Breast epithelium (tissue), 4 donors: ENCODE measurements around the gene IL3. TPM values are rescaled to one million over a fixed set of nuclear protein-coding genes. Genes with fewer than 3 reads are reported as not detected.

Source experiments
- DNase-seq, 2 donors: peaks; one replicate each; pipeline ENCODE4 v3.0.0-alpha.2; 2019; ENCODE audit warnings: low spot score in 2 of 2
- H3K27ac ChIP-seq, 2 donors: fragments of 200-600 bp; sonication (generic) in 1 of 2; one replicate each; pipeline ENCODE4 v1.5.1; 2016 to 2019; ENCODE audit warnings: mild to moderate bottlenecking in 1 of 2
- H3K27me3 ChIP-seq, 2 donors: fragments of 200-600 bp; sonication (generic) in 1 of 2; one replicate each; pipeline versions ENCODE4 v1.5.1 to v1.6.0; 2017 to 2019; ENCODE audit warnings: control low read depth in 1 of 2, mild to moderate bottlenecking in 1 of 2
- H3K36me3 ChIP-seq: fragments of 200-600 bp; one replicate; pipeline ENCODE4 v1.5.1; 2019
- H3K4me1 ChIP-seq, 2 donors: fragments of 200-600 bp; sonication (generic); one replicate each; pipeline ENCODE4 v1.5.1; 2016 to 2019; ENCODE audit warnings: control low read depth in 1 of 2
- H3K4me3 ChIP-seq, 3 donors: fragments of 200-600 bp; sonication (generic); 1 replicate in 2 of 3; 2 replicates in 1 of 3; pipeline ENCODE4 v1.5.1; 2016 to 2019; ENCODE audit warnings: mild to moderate bottlenecking in 3 of 3, moderate library complexity in 2 of 3
- H3K9me3 ChIP-seq, 2 donors: fragments of 200-600 bp; sonication (generic) in 1 of 2; one replicate each; pipeline ENCODE4 v1.5.1; 2016 to 2019; ENCODE audit warnings: control low read depth in 1 of 2
- CTCF ChIP-seq, 3 donors: fragments of 450-650 bp; IDR thresholded peaks; one replicate each; pipeline ENCODE4 v1.5.1; 2016 to 2017; ENCODE audit warnings: antibody characterized with exemption in 3 of 3, mild to moderate bottlenecking in 3 of 3, moderate library complexity in 3 of 3
- POLR2A ChIP-seq: fragments of 450-650 bp; IDR thresholded peaks from one replicate; pipeline ENCODE4 v1.6.1; 2016; ENCODE audit warnings: antibody characterized with exemption, mild to moderate bottlenecking, moderate library complexity
- POLR2AphosphoS5 ChIP-seq, 3 donors: sonication (generic); formaldehyde crosslinking; IDR thresholded peaks; one replicate each; pipeline ENCODE4 v1.6.1; 2017; ENCODE audit warnings: antibody characterized with exemption in 3 of 3
- intact Hi-C: fragments of 100-400 bp; cut with DNase I; formaldehyde crosslinking; loops from one replicate; pipeline ENCODE4 v1.15.1; 2023; ENCODE audit warnings: low total_unique reads
- total RNA-seq, 3 donors: library from RNA; depleted of rRNA; stranded (reverse); fragments of >200 nt; gene quantifications; one replicate each; pipeline ENCODE4 v1.1.0, GENCODE V29; 2016

Gene IL3
- total RNA-seq, 3 donors from 2014 or later = not detected

GRCh38 chr5:132032196-132032595 lies 28.3 kb upstream of the IL3 start:
- intact Hi-C loops = no loop called here
- no peak overlapping the region for H3K4me3 ChIP-seq
- no peak for DNase-seq
- no peak overlapping the region for H3K27ac ChIP-seq
- no peaks in the 10 kb centered on the region for H3K27me3 ChIP-seq
- H3K9me3 ChIP-seq = peaks cover 0 to 6% of the 10 kb centered on the region in 2 donors
- no peaks in the 10 kb centered on the region for H3K4me1 ChIP-seq
- TF ChIP-seq CTCF (IDR thresholded peaks at IDR 0.05) (no peak), POLR2A (no peak), POLR2AphosphoS5 (IDR thresholded peaks at IDR 0.05) (no peak)
- H3K36me3 ChIP-seq = peaks cover 5% of the 10 kb centered on the region

GRCh38 chr5:132033122-132033521 lies 27.3 kb upstream of the IL3 start:
- no peak for DNase-seq
- Histone ChIP-seq H3K27ac (no peak overlapping the region), H3K27me3 (no peaks in the 10 kb centered on the region), H3K36me3 (peaks cover 5% of the 10 kb centered on the region), H3K9me3 (peaks cover 0 to 6% of the 10 kb centered on the region in 2 donors), H3K4me1 (no peaks in the 10 kb centered on the region), H3K4me3 (no peak overlapping the region)
- TF ChIP-seq CTCF (IDR thresholded peaks at IDR 0.05) (no peak), POLR2A (no peak), POLR2AphosphoS5 (IDR thresholded peaks at IDR 0.05) (no peak)
- intact Hi-C loops = no loop called here

- no peaks in the 10 kb centered on the region for H3K4me1 ChIP-seq
- TF ChIP-seq CTCF (IDR thresholded peaks at IDR 0.05) = no peak
- TF ChIP-seq POLR2A = no peak
- TF ChIP-seq POLR2AphosphoS5 (IDR thresholded peaks at IDR 0.05) = no peak
- no peak overlapping the region for H3K4me3 ChIP-seq
- H3K27me3 ChIP-seq = no peaks in the 10 kb centered on the region
- H3K27ac ChIP-seq = no peak overlapping the region
- peaks cover 0 to 6% of the 10 kb centered on the region in 2 donors for H3K9me3 ChIP-seq
- DNase-seq = no peak
- intact Hi-C loops = no loop called here
- H3K36me3 ChIP-seq = peaks cover 5% of the 10 kb centered on the region
Observed at GRCh38 chr5:132037353-132037752, 23.1 kb upstream of the IL3 start.

- DNase-seq = no peak
- intact Hi-C loops = no loop called here
Observed at GRCh38 chr5:132044207-132044606, 16.2 kb upstream of the IL3 start.

GRCh38 chr5:132046880-132047299 lies 13.6 kb upstream of the IL3 start:
- H3K27ac ChIP-seq = no peak overlapping the region
- no peaks in the 10 kb centered on the region for H3K4me1 ChIP-seq
- H3K9me3 ChIP-seq = no peaks in the 10 kb centered on the region
- no peak overlapping the region for H3K4me3 ChIP-seq
- no peaks in the 10 kb centered on the region for H3K27me3 ChIP-seq
- intact Hi-C loops = no loop called here
- TF ChIP-seq CTCF (IDR thresholded peaks at IDR 0.05) = no peak
- no peak for TF ChIP-seq POLR2AphosphoS5 (IDR thresholded peaks at IDR 0.05)
- TF ChIP-seq POLR2A = no peak
- no peak for DNase-seq
- no peaks in the 10 kb centered on the region for H3K36me3 ChIP-seq

More at GRCh38 chr5:132044207-132044606, 16.2 kb upstream of the IL3 start:
- Histone ChIP-seq H3K4me1 (no peaks in the 10 kb centered on the region), H3K27ac (no peak overlapping the region), H3K36me3 (no peaks in the 10 kb centered on the region), H3K9me3 (no peaks in the 10 kb centered on the region), H3K27me3 (no peaks in the 10 kb centered on the region), H3K4me3 (no peak overlapping the region)
- no peak for TF ChIP-seq CTCF (IDR thresholded peaks at IDR 0.05)
- TF ChIP-seq POLR2A = no peak
- no peak for TF ChIP-seq POLR2AphosphoS5 (IDR thresholded peaks at IDR 0.05)
